MG63 (cell line): Measurements from ENCODE around the gene NDUFAF3. TPM values are rescaled to one million over a fixed set of nuclear protein-coding genes. Genes with fewer than 3 reads are reported as not detected.

Experiments used
- DNase-seq: peaks from one replicate; pipeline ENCODE4 v3.0.0-alpha.2; 2020
- H3K27me3 ChIP-seq: fragments of 250-450 bp; sonication (Bioruptor Pico); 2 replicates; pipeline ENCODE4 v1.5.1; 2020; ENCODE audit warnings: mild to moderate bottlenecking, moderate library complexity
- H3K36me3 ChIP-seq: fragments of 250-450 bp; sonication (Bioruptor Pico); 2 replicates; pipeline ENCODE4 v1.5.1; 2020; ENCODE audit warnings: mild to moderate bottlenecking, moderate library complexity
- H3K4me3 ChIP-seq: fragments of 250-450 bp; sonication (Bioruptor Pico); 2 replicates; pipeline ENCODE4 v1.5.1; 2020; ENCODE audit warnings: mild to moderate bottlenecking, moderate library complexity
- H3K9me3 ChIP-seq: fragments of 250-450 bp; sonication (Bioruptor Pico); 2 replicates; pipeline ENCODE4 v1.5.1; 2020; ENCODE audit warnings: mild to moderate bottlenecking, moderate library complexity
- total RNA-seq: library from RNA; depleted of rRNA; stranded (reverse); fragments of >200 nt; shearing (Covaris generic); gene quantifications from 2 replicates; pipeline ENCODE4 v1.2.3, GENCODE V29; 2014; ENCODE audit warnings: low replicate concordance

Gene NDUFAF3
- total RNA-seq, 1 experiment from 2014 or later = 91.3 TPM

DNA sequence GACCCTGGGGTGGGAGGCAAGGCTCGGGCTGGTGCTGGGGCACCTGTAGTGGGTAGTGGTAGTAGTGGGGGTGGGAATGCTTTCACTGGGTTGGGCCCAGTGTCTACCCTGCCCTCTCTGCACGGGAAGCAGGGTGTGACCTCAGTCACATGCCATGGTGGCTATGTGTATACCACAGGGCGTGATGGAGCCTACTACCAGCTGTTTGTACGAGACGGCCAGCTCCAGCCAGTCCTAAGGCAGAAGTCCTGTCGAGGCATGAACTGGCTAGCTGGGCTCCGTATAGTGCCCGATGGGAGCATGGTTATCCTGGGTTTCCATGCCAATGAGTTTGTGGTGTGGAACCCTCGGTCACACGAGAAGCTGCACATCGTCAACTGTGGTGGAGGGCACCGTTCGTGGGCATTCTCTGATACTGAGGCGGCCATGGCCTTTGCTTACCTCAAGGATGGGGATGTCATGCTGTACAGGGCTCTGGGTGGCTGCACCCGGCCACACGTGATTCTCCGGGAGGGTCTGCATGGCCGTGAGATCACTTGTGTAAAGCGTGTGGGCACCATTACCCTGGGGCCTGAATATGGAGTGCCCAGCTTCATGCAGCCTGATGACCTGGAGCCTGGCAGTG lies 8.7 kb upstream of the NDUFAF3 start:
- Histone ChIP-seq H3K27me3 (no peaks in the 10 kb centered on the region), H3K9me3 (no peaks in the 10 kb centered on the region), H3K36me3 (peaks cover 9% of the 10 kb centered on the region), H3K4me3 (no peak overlapping the region)
- DNase-seq = no peak

DNA sequence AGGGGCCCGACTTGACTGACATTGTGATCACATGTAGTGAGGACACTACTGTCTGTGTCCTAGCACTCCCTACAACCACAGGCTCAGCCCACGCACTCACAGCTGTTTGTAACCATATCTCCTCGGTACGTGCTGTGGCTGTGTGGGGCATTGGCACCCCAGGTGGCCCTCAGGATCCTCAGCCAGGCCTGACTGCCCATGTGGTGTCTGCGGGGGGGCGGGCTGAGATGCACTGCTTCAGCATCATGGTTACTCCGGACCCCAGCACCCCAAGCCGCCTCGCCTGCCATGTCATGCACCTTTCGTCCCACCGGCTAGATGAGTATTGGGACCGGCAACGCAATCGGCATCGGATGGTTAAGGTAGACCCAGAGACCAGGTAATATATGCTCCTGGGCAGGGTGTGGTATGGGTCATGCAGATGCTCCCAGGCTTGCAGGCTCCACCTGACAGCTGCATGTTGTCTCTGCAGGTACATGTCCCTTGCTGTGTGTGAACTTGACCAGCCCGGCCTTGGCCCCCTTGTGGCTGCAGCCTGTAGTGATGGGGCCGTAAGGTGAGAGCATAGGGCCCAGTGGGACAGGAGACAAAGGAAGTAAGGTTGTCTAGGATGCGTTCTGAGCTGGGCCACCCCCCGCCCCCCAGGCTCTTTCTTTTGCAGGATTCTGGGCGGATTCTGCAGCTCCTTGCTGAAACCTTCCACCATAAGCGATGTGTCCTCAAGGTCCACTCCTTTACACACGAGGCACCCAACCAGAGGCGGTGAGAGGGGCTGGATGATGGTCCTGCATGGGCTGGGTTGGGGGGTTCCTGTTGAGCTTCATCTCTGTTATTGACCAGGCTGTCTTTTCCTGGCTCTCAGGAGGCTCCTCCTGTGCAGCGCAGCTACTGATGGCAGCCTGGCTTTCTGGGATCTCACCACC lies 7.9 kb upstream of the NDUFAF3 start:
- H3K27me3 ChIP-seq = no peaks in the 10 kb centered on the region
- DNase-seq = no peak
- no peaks in the 10 kb centered on the region for H3K9me3 ChIP-seq
- peaks cover 9% of the 10 kb centered on the region for H3K36me3 ChIP-seq
- H3K4me3 ChIP-seq = no peak overlapping the region

DNA sequence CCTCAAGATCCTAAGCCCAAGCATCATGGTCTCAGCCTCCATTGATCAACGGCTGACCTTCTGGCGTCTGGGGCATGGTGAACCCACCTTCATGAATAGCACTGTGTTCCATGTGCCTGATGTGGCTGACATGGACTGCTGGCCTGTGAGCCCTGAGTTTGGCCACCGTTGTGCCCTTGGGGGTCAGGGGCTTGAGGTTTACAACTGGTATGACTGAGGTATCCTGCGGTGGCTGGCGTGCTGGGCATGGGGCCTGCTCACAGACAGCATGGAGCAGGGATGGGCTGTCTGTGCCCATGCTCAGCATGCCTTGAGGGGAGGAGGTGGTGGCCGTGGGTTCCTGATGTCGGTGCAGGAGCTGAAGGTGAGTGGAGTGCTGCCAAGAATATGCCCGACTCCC lies 6.8 kb upstream of the NDUFAF3 start:
- Histone ChIP-seq H3K9me3 (no peaks in the 10 kb centered on the region), H3K4me3 (no peak overlapping the region), H3K27me3 (no peaks in the 10 kb centered on the region), H3K36me3 (peaks cover 9% of the 10 kb centered on the region)
- DNase-seq = no peak

DNA sequence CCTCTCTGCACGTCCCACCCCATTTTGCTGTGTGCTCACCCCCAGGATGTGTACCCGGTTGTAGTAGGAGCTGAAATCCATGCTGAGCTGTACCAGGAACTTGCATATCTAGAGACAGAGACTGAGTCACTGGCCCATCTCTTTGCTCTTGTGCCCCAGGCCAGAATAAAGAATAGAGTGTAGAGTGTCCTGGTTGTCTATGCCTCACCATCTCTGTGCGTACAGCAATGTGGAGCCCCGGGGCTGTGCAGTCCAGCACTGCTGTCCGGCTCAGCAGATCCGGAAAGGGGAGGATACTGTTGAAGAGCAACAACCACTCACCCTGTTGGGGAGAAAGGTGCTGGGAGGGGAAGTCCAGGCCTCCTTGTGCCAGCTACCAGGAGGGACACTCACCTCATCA lies 6.2 kb upstream of the NDUFAF3 start:
- no peak overlapping the region for H3K4me3 ChIP-seq
- H3K36me3 ChIP-seq = peaks cover 9% of the 10 kb centered on the region
- no peaks in the 10 kb centered on the region for H3K9me3 ChIP-seq
- no peaks in the 10 kb centered on the region for H3K27me3 ChIP-seq
- no peak for DNase-seq

DNA sequence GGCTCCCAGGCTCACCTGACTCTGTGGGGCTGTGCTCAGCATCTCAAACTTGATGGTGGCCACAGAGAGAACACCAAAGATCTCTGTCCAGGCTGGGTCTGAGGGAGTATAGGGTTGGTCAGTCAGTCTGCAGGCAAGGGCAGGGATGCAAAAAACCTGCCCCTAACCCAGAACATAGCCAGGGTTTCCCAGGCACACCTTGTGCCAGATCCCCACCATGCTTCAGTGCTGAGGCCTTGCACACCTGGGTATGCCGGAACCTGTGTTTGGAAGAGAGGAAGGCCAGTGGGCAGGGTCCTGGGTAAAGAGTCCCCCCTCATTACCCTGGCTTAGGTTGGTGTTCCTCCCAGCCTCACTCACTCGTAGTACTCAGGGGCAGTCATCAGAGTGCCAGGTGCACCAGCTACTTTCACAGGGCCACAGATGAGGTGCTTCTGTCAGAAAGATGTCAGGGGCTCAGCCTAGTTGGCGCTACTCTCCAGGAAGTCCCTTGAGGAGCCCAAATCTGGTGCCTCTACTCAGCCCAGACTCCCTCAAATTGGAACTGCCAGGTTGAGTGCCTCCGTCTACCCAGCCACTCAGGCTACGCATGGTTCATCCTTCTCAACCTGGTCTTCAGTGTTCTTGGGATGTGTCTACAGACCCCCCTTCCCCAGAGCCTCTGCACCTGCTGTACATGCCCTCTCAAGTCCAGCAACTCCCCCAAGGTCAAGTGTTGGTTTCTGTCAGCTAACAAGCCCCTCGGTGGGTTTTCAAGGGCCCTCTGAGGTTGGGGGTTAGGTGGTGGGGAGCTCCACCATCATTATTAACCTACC lies 5.3 kb upstream of the NDUFAF3 start:
- H3K27me3 ChIP-seq = no peaks in the 10 kb centered on the region
- no peaks in the 10 kb centered on the region for H3K9me3 ChIP-seq
- peaks cover 9% of the 10 kb centered on the region for H3K36me3 ChIP-seq
- H3K4me3 ChIP-seq = no peak overlapping the region
- no peak for DNase-seq

DNA sequence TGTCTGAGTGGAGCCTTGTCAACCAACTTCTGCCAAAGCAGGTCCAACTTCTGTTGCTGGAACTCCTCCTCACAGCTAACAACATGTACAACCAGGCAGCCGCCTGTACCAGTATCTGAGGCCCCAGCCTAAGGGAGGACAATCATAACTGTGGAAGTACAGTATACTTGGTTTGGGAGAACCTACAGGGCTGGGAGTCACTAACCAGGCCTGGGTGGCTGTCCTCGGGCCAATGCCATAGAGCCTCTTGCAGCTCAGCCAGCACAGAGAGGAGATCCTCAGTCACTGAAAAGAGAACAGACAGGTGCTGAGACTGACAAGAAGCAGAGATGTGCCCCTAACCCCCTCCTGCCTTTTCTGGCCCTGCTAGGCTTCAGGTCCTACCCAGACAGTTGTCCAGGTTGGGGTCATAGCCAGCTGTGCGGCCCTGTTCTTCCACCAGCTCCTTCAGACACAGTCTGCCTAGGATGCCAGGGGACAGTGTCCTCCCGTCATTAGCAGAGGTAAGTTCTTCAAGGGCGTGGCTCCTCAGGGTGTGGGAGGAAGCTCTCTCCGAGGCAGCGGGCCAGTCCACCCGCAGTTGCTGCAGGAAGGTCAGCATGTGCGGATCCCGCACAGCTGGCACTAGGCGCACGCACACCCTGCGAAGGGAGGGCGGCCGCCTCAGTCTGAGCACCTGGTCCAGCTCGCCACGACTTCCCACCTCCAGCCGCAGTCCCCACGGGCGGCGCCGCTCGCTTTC lies 4.5 kb upstream of the NDUFAF3 start:
- peak overlapping the region; percentile 86 for H3K4me3 ChIP-seq
- H3K9me3 ChIP-seq = no peaks in the 10 kb centered on the region
- H3K27me3 ChIP-seq = no peaks in the 10 kb centered on the region
- no peak for DNase-seq
- peaks cover 6% of the 10 kb centered on the region for H3K36me3 ChIP-seq

DNA sequence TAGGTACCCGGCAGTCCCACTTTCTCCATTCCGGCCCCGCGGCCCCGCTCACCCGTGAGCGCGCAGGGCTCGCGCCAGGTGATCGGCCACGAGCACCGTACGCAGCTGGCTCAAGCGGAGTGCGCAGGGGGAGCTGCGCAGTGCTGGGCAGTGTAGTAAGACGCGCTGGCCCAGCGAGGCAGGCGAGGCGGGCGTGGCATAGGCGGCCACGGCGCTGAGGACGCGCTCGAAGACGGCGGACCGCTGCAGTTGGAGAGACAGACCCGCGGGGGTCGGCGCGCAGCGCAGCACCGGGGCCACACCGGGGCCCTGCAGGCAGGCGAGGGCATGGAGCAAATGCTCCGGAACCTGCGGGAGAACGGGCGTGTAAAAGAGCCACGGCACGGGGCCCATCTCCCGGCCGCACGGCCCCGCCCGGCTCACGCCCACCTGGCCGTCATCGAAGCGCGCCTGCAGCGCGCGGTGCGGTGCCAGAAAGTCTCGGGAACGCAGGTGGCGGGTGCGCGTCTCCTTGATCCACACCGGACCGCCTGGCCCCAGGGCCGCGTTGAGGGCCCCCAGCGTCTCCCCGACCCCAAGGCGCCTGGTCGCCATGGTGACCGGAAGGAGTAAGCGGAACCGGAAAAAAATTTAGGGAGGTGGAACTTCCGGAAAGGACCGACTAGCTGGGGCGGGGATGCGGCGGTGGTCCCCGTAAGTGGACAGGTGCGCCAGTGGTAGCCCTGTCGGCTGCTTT lies 3.8 kb upstream of the NDUFAF3 start, which contains the start of gene DALRD3:
DALRD3 (minus strand) TSS at position 610 of the 736 bp plus-strand sequence; CDS start at position 594, 16 bp downstream.
- Histone ChIP-seq H3K36me3 (peaks cover 11% of the 10 kb centered on the region), H3K4me3 (peak within 1 kb of the TSS; percentile 86), H3K9me3 (no peaks in the 10 kb centered on the region), H3K27me3 (no peaks in the 10 kb centered on the region)
- peak; percentile 63 for DNase-seq

DNA sequence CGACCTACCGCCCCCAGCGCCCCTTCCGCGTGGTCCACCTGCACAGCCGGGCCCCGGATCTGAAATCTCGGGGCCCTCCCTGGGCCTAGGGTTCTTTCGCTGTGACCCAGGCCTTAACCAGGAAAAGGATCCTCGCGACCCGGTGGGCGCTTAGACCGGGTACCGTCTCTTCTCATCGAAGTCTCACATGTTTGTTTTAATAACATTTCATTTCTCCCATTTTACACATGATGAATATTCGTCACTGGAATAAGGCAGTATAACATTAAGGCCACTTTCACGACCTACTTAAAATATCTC lies 3.3 kb upstream of the NDUFAF3 start:
- Histone ChIP-seq H3K27me3 (no peaks in the 10 kb centered on the region), H3K9me3 (no peaks in the 10 kb centered on the region), H3K4me3 (peak overlapping the region; percentile 86), H3K36me3 (peaks cover 11% of the 10 kb centered on the region)
- DNase-seq = no peak

DNA sequence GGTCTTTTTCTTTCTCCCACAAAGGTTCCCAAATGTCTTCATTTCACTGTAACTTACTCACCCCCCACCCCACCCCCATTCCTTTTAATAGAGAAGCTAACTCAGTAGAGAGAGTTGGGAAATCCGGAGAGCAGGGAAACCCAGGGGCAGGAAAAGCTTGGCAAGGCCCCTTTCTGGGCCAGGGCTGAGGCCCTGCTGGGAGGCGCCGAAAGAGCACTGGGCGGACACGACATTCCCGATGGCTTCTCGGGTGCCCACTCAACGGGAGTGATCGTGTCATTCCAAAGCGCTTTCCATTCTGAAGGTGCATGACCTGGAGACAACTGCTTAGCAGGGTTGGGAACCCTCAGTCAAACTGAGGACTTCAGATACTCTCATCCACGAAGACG lies 2.0 kb upstream of the NDUFAF3 start:
- H3K9me3 ChIP-seq = no peaks in the 10 kb centered on the region
- no peaks in the 10 kb centered on the region for H3K27me3 ChIP-seq
- H3K4me3 ChIP-seq = peak overlapping the region; percentile 68
- DNase-seq = no peak
- peaks cover 13% of the 10 kb centered on the region for H3K36me3 ChIP-seq

DNA sequence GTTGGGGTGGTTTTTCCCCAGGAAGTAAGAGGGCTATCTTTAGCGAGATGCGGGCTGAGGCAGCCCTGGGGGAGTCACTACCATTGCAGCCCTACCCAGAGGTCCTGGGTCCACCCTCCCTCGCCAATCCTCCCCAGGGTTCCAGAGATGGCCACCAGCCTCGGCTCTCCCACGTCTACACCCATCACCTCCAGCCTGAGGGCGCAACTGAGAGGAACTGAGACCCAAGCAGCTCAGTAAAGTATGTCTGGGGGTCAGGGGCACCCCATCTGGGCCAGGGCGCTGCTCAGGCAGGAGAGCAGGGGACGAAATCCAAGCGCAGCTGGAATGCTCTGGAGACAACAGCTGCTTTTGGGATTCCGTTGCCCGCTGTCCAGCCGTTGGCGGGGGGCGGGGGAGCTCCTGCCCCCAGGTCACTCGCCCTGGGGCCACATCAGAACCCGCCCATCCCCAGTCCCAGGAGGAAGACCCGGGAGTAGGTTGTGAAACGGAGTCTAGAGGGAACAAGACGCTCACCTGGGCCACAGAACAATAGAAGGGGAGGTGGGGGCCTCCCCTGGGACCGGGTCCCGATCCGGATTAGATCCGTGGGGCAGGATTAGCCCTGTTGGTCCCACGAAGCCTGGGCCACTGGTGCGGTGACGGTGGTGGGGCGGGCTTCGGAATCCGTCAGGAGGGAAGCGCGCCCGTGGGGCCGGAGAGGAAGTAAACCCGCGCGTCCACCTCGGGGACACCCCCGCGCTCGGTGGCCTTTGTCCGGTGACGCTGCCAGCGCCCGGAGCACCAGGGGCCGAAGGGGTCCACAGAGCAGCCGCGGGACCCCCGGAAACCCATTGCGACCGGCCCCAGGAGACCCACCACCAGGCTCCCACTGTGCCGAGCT lies 1.4 kb upstream of the NDUFAF3 start:
- H3K36me3 ChIP-seq = peaks cover 16% of the 10 kb centered on the region
- no peaks in the 10 kb centered on the region for H3K9me3 ChIP-seq
- H3K27me3 ChIP-seq = no peaks in the 10 kb centered on the region
- peak overlapping the region; percentile 68 for H3K4me3 ChIP-seq
- DNase-seq = no peak

DNA sequence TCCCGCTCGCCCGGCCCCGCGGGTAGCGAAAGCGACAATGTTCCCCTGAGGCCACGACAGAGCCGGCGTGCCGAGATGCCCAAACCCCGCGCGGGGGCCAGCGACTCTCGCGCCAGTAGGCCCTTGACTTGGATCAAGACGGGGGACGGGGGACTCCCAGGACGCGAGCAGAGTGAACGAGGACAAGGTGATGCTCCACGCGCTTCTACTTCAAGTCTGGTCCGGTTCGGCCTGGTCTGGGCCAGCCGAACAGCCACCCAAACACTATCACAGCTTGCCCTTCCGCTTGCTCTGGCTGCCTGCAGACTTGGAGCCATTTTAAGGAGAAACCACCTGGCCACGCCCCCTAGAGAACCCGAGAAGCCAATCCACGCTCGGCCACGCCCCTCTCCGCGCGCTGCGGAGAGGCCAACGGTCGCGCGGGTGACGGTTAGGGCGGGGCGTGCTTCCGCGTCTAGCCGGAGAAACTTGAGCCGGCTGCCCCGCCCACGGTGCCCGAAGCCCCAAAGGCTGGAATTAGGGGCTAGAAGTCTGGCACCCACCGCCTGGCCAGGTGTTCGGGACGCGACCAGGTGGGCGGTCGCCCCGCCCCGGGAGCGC lies 608 bp upstream of the NDUFAF3 start:
- Histone ChIP-seq H3K27me3 (no peaks in the 10 kb centered on the region), H3K36me3 (peaks cover 19% of the 10 kb centered on the region), H3K9me3 (no peaks in the 10 kb centered on the region), H3K4me3 (peak overlapping the region; percentile 68)
- peak; percentile 96 for DNase-seq

DNA sequence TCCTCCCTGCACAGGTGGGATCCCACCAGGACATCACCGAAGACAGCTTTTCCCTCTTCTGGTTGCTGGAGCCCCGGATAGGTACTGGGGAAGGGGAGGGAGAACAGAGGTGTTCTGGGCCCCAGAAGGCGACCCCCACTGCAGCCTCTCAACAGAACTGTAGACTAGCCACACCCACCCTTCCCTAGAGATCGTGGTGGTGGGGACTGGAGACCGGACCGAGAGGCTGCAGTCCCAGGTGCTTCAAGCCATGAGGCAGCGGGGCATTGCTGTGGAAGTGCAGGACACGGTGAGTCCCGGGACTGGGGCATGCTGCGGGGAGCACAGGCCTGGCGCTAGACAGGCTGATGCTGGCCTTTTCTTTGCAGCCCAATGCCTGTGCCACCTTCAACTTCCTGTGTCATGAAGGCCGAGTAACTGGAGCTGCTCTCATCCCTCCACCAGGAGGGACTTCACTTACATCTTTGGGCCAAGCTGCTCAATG lies 809 bp downstream of the NDUFAF3 start:
- peak overlapping the region; percentile 68 for H3K4me3 ChIP-seq
- DNase-seq = no peak
- H3K36me3 ChIP-seq = peaks cover 32% of the 10 kb centered on the region
- H3K27me3 ChIP-seq = no peaks in the 10 kb centered on the region
- H3K9me3 ChIP-seq = no peaks in the 10 kb centered on the region

DNA sequence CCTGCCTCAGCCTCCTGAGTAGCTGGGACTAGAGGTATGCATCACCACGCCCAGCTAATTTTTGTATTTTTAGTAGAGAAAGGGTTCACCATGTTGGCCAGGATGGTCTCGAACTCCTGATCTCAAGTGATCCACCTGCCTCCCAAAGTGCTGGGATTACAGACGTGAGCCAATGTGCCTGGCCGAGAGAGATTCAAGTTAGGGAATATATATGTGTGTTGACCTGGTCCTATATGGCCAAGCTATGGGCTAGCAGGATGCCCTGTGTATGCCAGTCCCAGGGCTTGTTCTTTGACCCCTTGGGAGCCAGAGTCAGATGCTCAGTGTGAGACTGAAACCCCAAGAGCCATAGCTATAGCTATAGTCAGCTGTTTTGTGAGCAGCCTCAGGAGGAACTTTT lies 1.9 kb downstream of the NDUFAF3 start:
- H3K36me3 ChIP-seq = peaks cover 42% of the 10 kb centered on the region
- no peak overlapping the region for H3K4me3 ChIP-seq

DNA sequence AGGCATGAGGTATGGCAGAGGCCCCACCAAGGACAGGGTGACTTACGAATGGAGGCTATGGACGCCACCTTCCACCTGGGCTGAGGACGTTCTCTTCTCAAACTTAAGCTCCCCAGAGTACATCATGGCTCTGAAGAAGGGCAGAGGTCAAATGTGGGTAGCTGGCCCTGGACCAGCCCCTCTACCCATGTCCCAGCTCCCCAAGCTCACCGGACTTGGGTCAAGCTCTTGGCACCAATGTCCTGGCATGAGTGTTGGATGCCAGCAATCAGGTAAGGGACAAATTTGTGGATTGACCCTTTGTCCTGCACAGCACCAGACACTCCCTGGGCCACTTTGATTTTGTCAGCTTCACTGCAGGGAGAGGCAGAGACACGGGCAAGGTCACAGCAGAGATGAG lies 2.5 kb downstream of the NDUFAF3 start:
- Histone ChIP-seq H3K9me3 (no peaks in the 10 kb centered on the region), H3K36me3 (peaks cover 46% of the 10 kb centered on the region), H3K27me3 (no peaks in the 10 kb centered on the region), H3K4me3 (no peak overlapping the region)
- no peak for DNase-seq

More for the DNA sequence above, 1.9 kb downstream of the NDUFAF3 start:
- H3K9me3 ChIP-seq = no peaks in the 10 kb centered on the region
- H3K27me3 ChIP-seq = no peaks in the 10 kb centered on the region
- DNase-seq = no peak
